ENCODE measurements around the gene TMEM232. TPM values are rescaled to one million over a fixed set of nuclear protein-coding genes. Genes with fewer than 3 reads are reported as not detected.
A peak's percentile ranks its signal among the peaks of the same experiment; 100 is the strongest.

The TMEM232 gene
- total RNA-seq, 4 donors from 2014 or later, result 1.2 to 3.8 (median 2.0) TPM

- no peak for DNase-seq (ENCODE audit: extremely low spot score)
- H3K4me1 ChIP-seq, result no peaks in the 10 kb centered on the region
- H3K36me3 ChIP-seq, result no peaks in the 10 kb centered on the region
- WGBS, result 68% methylated on average over 5 of the region's 5 CpGs
- no peak overlapping the region for H3K27ac ChIP-seq (replicated peaks in 1 of 4)
- H3K9me3 ChIP-seq, result no peaks in the 10 kb centered on the region
- no peak overlapping the region for H3K4me3 ChIP-seq
- TF ChIP-seq POLR2AphosphoS5 (IDR thresholded peaks at IDR 0.05) (no peak), CTCF (IDR thresholded peaks at IDR 0.05) (no peak), POLR2A (IDR thresholded peaks at IDR 0.05; ENCODE audit: low read depth) (no peak), EP300 (IDR thresholded peaks at IDR 0.05) (no peak)
- H3K27me3 ChIP-seq, result no peaks in the 10 kb centered on the region
- intact Hi-C loops (cut with DNase I), result no loop called here
These were observed 9.9 kb downstream of the TMEM232 start for GRCh38 chr5:110716247-110717245.

GRCh38 chr5:110707260-110707844 lies 19.1 kb downstream of the TMEM232 start:
- 59% methylated on average over 3 of the region's 3 CpGs for WGBS
- intact Hi-C loops (cut with DNase I), result no loop called here
- Histone ChIP-seq H3K27me3 (no peaks in the 10 kb centered on the region), H3K4me1 (no peaks in the 10 kb centered on the region), H3K4me3 (no peak overlapping the region), H3K36me3 (no peaks in the 10 kb centered on the region), H3K27ac (replicated peaks in 1 of 4) (no peak overlapping the region), H3K9me3 (no peaks in the 10 kb centered on the region)
- TF ChIP-seq POLR2AphosphoS5 (IDR thresholded peaks at IDR 0.05) (no peak), CTCF (IDR thresholded peaks at IDR 0.05) (no peak), EP300 (IDR thresholded peaks at IDR 0.05) (no peak), POLR2A (IDR thresholded peaks at IDR 0.05; ENCODE audit: low read depth) (no peak)
- peak; percentile 60 for DNase-seq (ENCODE audit: extremely low spot score)

GRCh38 chr5:110705349-110705748 lies 21.1 kb downstream of the TMEM232 start:
- no peak for TF ChIP-seq POLR2AphosphoS5 (IDR thresholded peaks at IDR 0.05)
- TF ChIP-seq POLR2A (IDR thresholded peaks at IDR 0.05; ENCODE audit: low read depth), result no peak
- TF ChIP-seq CTCF (IDR thresholded peaks at IDR 0.05), result no peak
- TF ChIP-seq EP300 (IDR thresholded peaks at IDR 0.05), result no peak
- intact Hi-C loops (cut with DNase I), result no loop called here
- H3K27me3 ChIP-seq, result no peaks in the 10 kb centered on the region
- no peaks in the 10 kb centered on the region for H3K36me3 ChIP-seq
- H3K4me1 ChIP-seq, result no peaks in the 10 kb centered on the region
- H3K4me3 ChIP-seq, result no peak overlapping the region
- no peak overlapping the region for H3K27ac ChIP-seq (replicated peaks in 1 of 4)
- H3K9me3 ChIP-seq, result no peaks in the 10 kb centered on the region
- no peak for DNase-seq (ENCODE audit: extremely low spot score)

- intact Hi-C loops (cut with DNase I), result no loop called here
- Histone ChIP-seq H3K27ac (replicated peaks in 1 of 4) (no peak overlapping the region), H3K27me3 (no peaks in the 10 kb centered on the region), H3K36me3 (no peaks in the 10 kb centered on the region), H3K4me1 (no peaks in the 10 kb centered on the region), H3K9me3 (no peaks in the 10 kb centered on the region), H3K4me3 (no peak overlapping the region)
- no peak for TF ChIP-seq EP300 (IDR thresholded peaks at IDR 0.05)
- TF ChIP-seq POLR2AphosphoS5 (IDR thresholded peaks at IDR 0.05), result no peak
- TF ChIP-seq CTCF (IDR thresholded peaks at IDR 0.05), result no peak
- TF ChIP-seq POLR2A (IDR thresholded peaks at IDR 0.05; ENCODE audit: low read depth), result no peak
- 68% methylated on average over 2 of the region's 2 CpGs for whole genome bisulfite sequencing
- no peak for DNase-seq (ENCODE audit: extremely low spot score)
These were observed 23.0 kb downstream of the TMEM232 start for GRCh38 chr5:110703481-110703880.
